ENCODE measurements around the gene PKMYT1.
A peak's percentile ranks its signal among the peaks of the same experiment; 100 is the strongest.

The PKMYT1 gene

DNA sequence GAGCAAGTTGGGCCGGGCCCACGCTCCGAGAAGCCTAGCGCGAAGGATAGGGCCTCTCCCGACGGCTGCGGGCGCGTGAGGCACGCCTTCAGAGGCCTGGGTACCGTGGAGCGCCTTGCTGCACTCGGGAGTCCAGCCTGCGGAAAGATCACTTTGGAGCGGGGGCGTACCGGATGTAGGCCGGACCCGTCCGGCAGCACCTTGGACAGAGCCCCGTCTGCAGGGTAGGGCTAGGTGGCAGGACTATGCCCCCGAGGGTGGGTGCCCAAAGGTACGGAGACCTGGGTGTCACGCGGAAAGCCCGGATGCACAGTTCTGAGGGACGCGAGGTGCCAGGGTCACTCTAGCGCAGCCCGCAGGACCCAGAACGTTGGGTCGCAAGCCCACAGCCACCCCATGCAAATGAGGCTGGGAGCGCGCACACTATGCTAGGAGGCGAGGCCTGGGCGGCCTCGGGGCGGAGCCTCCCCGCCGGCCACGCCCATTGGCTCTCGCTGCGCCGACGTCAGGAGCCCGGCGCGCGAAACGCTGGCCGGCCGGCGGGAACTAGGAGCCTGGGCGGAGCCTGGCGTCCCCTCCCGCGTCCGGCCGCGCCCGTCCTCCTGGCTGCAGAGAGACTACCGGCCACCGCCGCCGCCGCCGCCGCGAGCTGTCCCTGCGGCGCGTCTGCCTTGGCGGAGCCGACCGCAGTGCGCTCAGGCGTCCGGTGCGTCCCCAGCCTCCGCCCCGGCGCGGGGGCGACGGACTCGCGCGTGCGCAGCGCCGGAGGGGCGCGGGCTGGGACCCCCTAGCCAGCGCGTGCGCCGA, 11.3 kb downstream of the PKMYT1 start, which contains the start of gene PAQR4:
Gene PAQR4, plus strand, starts transcription at position 611 of the 807 bp plus-strand sequence. CDS start 327 bp downstream, outside the sequence.
- peaks cover 36% of the 10 kb centered on the region for H3K36me3 ChIP-seq (ENCODE audit: insufficient read depth, low read length)
- TF ChIP-seq, protein P1, sequence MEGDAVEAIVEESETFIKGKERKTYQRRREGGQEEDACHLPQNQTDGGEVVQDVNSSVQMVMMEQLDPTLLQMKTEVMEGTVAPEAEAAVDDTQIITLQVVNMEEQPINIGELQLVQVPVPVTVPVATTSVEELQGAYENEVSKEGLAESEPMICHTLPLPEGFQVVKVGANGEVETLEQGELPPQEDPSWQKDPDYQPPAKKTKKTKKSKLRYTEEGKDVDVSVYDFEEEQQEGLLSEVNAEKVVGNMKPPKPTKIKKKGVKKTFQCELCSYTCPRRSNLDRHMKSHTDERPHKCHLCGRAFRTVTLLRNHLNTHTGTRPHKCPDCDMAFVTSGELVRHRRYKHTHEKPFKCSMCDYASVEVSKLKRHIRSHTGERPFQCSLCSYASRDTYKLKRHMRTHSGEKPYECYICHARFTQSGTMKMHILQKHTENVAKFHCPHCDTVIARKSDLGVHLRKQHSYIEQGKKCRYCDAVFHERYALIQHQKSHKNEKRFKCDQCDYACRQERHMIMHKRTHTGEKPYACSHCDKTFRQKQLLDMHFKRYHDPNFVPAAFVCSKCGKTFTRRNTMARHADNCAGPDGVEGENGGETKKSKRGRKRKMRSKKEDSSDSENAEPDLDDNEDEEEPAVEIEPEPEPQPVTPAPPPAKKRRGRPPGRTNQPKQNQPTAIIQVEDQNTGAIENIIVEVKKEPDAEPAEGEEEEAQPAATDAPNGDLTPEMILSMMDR (IDR thresholded peaks at IDR 0.05; ENCODE audit: borderline replicate concordance, extremely low read depth, low read length, poor library complexity, severe bottlenecking), result no peak
- TF ChIP-seq EZH2 (IDR thresholded peaks at IDR 0.05; ENCODE audit: borderline replicate concordance, low read depth, low read length, severe bottlenecking), result no peak
- peak within 1 kb of the TSS; percentile 96 for H3K9ac ChIP-seq (ENCODE audit: low read depth, low read length)
- peaks cover 10% of the 10 kb centered on the region for H3K27me3 ChIP-seq (ENCODE audit: insufficient read depth, low read length, poor library complexity)
- ATAC-seq (ENCODE audit: insufficient read depth, low read depth), result peak; percentile 72
- peak within 1 kb of the TSS; percentile 72 to 79 for H3K4me3 ChIP-seq (ENCODE audit: low read depth in 1 of 2, low read length in 2 of 2)
- DNase-seq, result peak; percentile 86
- no peaks in the 10 kb centered on the region for H3K9me3 ChIP-seq (ENCODE audit: insufficient read depth, low read length, severe bottlenecking)
- H4K20me1 ChIP-seq (ENCODE audit: insufficient read depth, low read length), result peaks cover 37% of the 10 kb centered on the region
- peaks cover 40% of the 10 kb centered on the region for H3K79me2 ChIP-seq (ENCODE audit: insufficient read depth, low read length)
- peak within 1 kb of the TSS; percentile 74 for H2AFZ ChIP-seq (ENCODE audit: low read depth, low read length)
- H3K4me1 ChIP-seq (ENCODE audit: insufficient read depth, low read length), result peaks cover 46% of the 10 kb centered on the region
- peak within 1 kb of the TSS; percentile 75 for H3K27ac ChIP-seq (ENCODE audit: low read length)
- peak within 1 kb of the TSS; percentile 97 for H3K4me2 ChIP-seq (ENCODE audit: insufficient read depth, low read length)

DNA sequence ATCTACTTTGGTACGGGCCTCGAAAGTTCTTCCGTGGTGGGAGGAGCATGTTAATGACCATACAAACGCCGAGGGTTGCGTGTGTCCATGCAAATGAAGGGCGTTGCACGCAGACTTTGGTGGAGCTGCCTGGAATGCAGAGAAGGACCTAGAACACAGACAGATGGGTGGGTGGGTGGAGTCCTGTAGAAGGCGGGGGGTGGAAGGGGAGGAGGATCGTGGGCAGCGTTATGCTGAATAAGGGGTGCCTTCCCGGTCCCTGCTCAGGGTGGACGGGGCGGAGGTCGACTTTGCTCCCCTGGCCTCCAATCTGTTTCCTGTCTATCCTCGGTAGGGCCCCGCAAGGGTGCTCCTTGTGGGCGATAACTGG, 11.9 kb downstream of the PKMYT1 start:
- H4K20me1 ChIP-seq (ENCODE audit: insufficient read depth, low read length), result peaks cover 31% of the 10 kb centered on the region
- no peak for DNase-seq
- peak overlapping the region; percentile 72 to 79; a peak in 3 of 4 replicates for H3K4me3 ChIP-seq (ENCODE audit: low read depth in 1 of 2, low read length in 2 of 2)
- ATAC-seq (ENCODE audit: insufficient read depth, low read depth), result no peak
- no peaks in the 10 kb centered on the region for H3K9me3 ChIP-seq (ENCODE audit: insufficient read depth, low read length, severe bottlenecking)
- peaks cover 30% of the 10 kb centered on the region for H3K36me3 ChIP-seq (ENCODE audit: insufficient read depth, low read length)
- H2AFZ ChIP-seq (ENCODE audit: low read depth, low read length), result no peak overlapping the region
- peak overlapping the region; percentile 75 for H3K27ac ChIP-seq (ENCODE audit: low read length)
- H3K4me1 ChIP-seq (ENCODE audit: insufficient read depth, low read length), result peaks cover 51% of the 10 kb centered on the region
- TF ChIP-seq, protein P1 (IDR thresholded peaks at IDR 0.05; ENCODE audit: borderline replicate concordance, extremely low read depth, low read length, poor library complexity, severe bottlenecking), result no peak
- no peak for TF ChIP-seq EZH2 (IDR thresholded peaks at IDR 0.05; ENCODE audit: borderline replicate concordance, low read depth, low read length, severe bottlenecking)
- peak overlapping the region; percentile 97 for H3K4me2 ChIP-seq (ENCODE audit: insufficient read depth, low read length)
- peaks cover 40% of the 10 kb centered on the region for H3K79me2 ChIP-seq (ENCODE audit: insufficient read depth, low read length)
- peaks cover 16% of the 10 kb centered on the region for H3K27me3 ChIP-seq (ENCODE audit: insufficient read depth, low read length, poor library complexity)
- H3K9ac ChIP-seq (ENCODE audit: low read depth, low read length), result peak overlapping the region; percentile 96; the same call in 1 of the 2 replicates

DNA sequence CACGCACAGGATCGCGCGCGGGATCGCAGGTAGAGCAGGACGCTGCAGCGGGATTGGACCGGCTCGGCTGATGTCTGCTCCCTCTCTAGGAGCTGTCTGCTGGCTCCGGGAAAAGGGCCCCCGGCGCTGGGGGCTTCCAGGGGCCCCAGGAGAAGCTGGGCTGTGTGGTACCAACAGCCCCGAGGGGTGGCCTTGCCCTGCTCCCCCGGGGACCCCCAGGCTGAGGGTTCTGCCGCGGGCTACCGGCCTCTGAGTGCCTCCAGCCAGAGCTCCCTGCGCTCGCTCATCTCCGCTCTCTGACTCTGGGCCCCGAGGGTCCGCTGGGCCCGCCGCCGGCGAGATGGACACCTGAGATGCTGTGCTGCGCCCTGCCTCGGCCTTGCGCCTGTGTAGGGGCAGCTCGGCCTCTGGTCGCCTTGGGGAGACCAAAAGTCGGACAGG, 12.5 kb downstream of the PKMYT1 start:
- peaks cover 49% of the 10 kb centered on the region for H3K4me1 ChIP-seq (ENCODE audit: insufficient read depth, low read length)
- H3K27ac ChIP-seq (ENCODE audit: low read length), result no peak overlapping the region
- H2AFZ ChIP-seq (ENCODE audit: low read depth, low read length), result no peak overlapping the region
- TF ChIP-seq, protein P1 (IDR thresholded peaks at IDR 0.05; ENCODE audit: borderline replicate concordance, extremely low read depth, low read length, poor library complexity, severe bottlenecking), result no peak
- no peak for TF ChIP-seq EZH2 (IDR thresholded peaks at IDR 0.05; ENCODE audit: borderline replicate concordance, low read depth, low read length, severe bottlenecking)
- no peak overlapping the region for H3K9ac ChIP-seq (ENCODE audit: low read depth, low read length)
- no peak overlapping the region for H3K4me2 ChIP-seq (ENCODE audit: insufficient read depth, low read length)
- DNase-seq (no peak), ATAC-seq (ENCODE audit: insufficient read depth, low read depth) (no peak)
- H3K4me3 ChIP-seq (ENCODE audit: low read depth in 1 of 2, low read length in 2 of 2), result no peak overlapping the region
- peaks cover 36% of the 10 kb centered on the region for H3K79me2 ChIP-seq (ENCODE audit: insufficient read depth, low read length)
- peaks cover 21% of the 10 kb centered on the region for H3K27me3 ChIP-seq (ENCODE audit: insufficient read depth, low read length, poor library complexity)
- H3K9me3 ChIP-seq (ENCODE audit: insufficient read depth, low read length, severe bottlenecking), result no peaks in the 10 kb centered on the region
- H4K20me1 ChIP-seq (ENCODE audit: insufficient read depth, low read length), result peaks cover 29% of the 10 kb centered on the region
- peaks cover 24% of the 10 kb centered on the region for H3K36me3 ChIP-seq (ENCODE audit: insufficient read depth, low read length)

All from DND-41 (cell line).